Endothelial cell of umbilical vein (primary cell): ENCODE results near the gene PRIMPOL. TPM values are rescaled to one million over a fixed set of nuclear protein-coding genes. Genes with fewer than 3 reads are reported as not detected.
"Not testable (repeated sequence)": the region's sequence is repeated elsewhere in the genome, so short reads cannot be mapped to it uniquely, and the experiment has no call there.

Experiments used
- BruUV-seq: library from RNA; stranded (reverse); fragments of 400-500 nt; replicated peaks from 2 replicates; lab custom pipeline; 2021; lab: Mats Ljungman, UMichigan
- CTCF ChIA-PET: fragments of 300-600, 350-600 bp; sonication (Branson Sonifier 250); formaldehyde crosslinking; loops from one replicate; lab custom pipeline; 2021; ENCODE audit warnings: antibody characterized with exemption, inconsistent platforms; lab: Charles Lee
- POLR2A ChIA-PET: fragments of 300-600, 350-600 bp; sonication (Branson Sonifier 250); formaldehyde crosslinking; loops from one replicate; lab custom pipeline; 2021; ENCODE audit warnings: antibody characterized with exemption, inconsistent platforms; lab: Charles Lee
- DNase-seq: peaks from one replicate; pipeline ENCODE4 v3.0.0-alpha.2; 2011; ENCODE audit warnings: low read depth, low spot score
- FAIRE-seq: peaks from 2 replicates; lab custom pipeline; 2011; peaks lifted over from hg19 to GRCh38; lab: Jason Lieb, UNC
- H2AFZ ChIP-seq: 2 replicates; pipeline ENCODE4 v1.6.0; 2012; ENCODE audit warnings: low read depth, low read length, control low read depth, inconsistent platforms
- H3K27ac ChIP-seq: 2 replicates; pipeline ENCODE4 v1.5.1; 2011; ENCODE audit warnings: low read depth, mild to moderate bottlenecking, control low read depth, low read length, moderate library complexity; ENCODE audit not compliant: insufficient read depth
- H3K27me3 ChIP-seq, 2 experiments: 2 replicates each; pipeline versions ENCODE4 v1.6.0 to v1.6.1; 2011; ENCODE audit warnings: low read length in 2 of 2, mixed read lengths in 1 of 2; ENCODE audit not compliant: control insufficient read depth in 2 of 2, insufficient read depth in 2 of 2
- H3K36me3 ChIP-seq, 2 experiments: 2 replicates in 1 of 2; 3 replicates in 1 of 2; pipeline ENCODE4 v1.5.1; 2011; ENCODE audit warnings: low read length in 2 of 2, mild to moderate bottlenecking in 1 of 2, moderate library complexity in 1 of 2; ENCODE audit not compliant: control insufficient read depth in 2 of 2, insufficient read depth in 2 of 2; ENCODE audit errors: extremely low read depth in 1 of 2
- H3K4me1 ChIP-seq: 3 replicates; pipeline ENCODE4 v1.5.1; 2011; ENCODE audit warnings: mild to moderate bottlenecking, low read length; ENCODE audit not compliant: control insufficient read depth, insufficient read depth; ENCODE audit errors: extremely low read depth
- H3K4me2 ChIP-seq: 2 replicates; pipeline ENCODE4 v1.6.1; 2011; ENCODE audit warnings: low read length, control low read depth, mixed read lengths; ENCODE audit not compliant: insufficient read depth
- H3K4me3 ChIP-seq, 3 experiments: fragments of 200-600 bp in 1 of 3; sonication (generic), shearing (Covaris generic) in 1 of 3; replicated peaks in 1 of 3; 2 replicates each; pipeline ENCODE4 v1.5.1; 2011 to 2016; ENCODE audit warnings: control low read depth in 3 of 3, low read length in 3 of 3, mild to moderate bottlenecking in 2 of 3, inconsistent platforms in 1 of 3, low read depth in 1 of 3, moderate library complexity in 1 of 3; ENCODE audit not compliant: insufficient read depth in 1 of 3
- H3K79me2 ChIP-seq: 2 replicates; pipeline ENCODE4 v1.6.0; 2012; ENCODE audit warnings: low read length, inconsistent platforms; ENCODE audit not compliant: control insufficient read depth, insufficient read depth
- H3K9ac ChIP-seq: replicated peaks from 2 replicates; pipeline ENCODE3; 2011; ENCODE audit warnings: low read length, control low read depth; ENCODE audit not compliant: insufficient read depth; ENCODE audit errors: extremely low read depth
- H3K9me1 ChIP-seq: replicated peaks from 3 replicates; pipeline ENCODE4 v1.6.0; 2011; ENCODE audit warnings: mild to moderate bottlenecking, low read length; ENCODE audit not compliant: control insufficient read depth, insufficient read depth; ENCODE audit errors: extremely low read depth
- H3K9me3 ChIP-seq: replicated peaks from 2 replicates; pipeline ENCODE4 v1.5.1; 2012; ENCODE audit warnings: low read length, inconsistent platforms; ENCODE audit not compliant: control insufficient read depth, insufficient read depth
- H4K20me1 ChIP-seq: replicated peaks from 2 replicates; pipeline ENCODE3; 2011; ENCODE audit warnings: mild to moderate bottlenecking, low read length; ENCODE audit not compliant: control insufficient read depth, insufficient read depth; ENCODE audit errors: extremely low read depth
- EZH2 ChIP-seq: IDR thresholded peaks from 2 replicates; pipeline ENCODE4 v1.6.1; 2012; ENCODE audit warnings: borderline replicate concordance, low read depth, mild to moderate bottlenecking, moderate library complexity, low read length, inconsistent platforms; ENCODE audit not compliant: severe bottlenecking
- FOS ChIP-seq: IDR thresholded peaks from 2 replicates; pipeline ENCODE4 v1.6.1; 2011; ENCODE audit warnings: mild to moderate bottlenecking, low read length, moderate library complexity, borderline replicate concordance; ENCODE audit not compliant: insufficient read depth
- GATA2 ChIP-seq: IDR thresholded peaks from 2 replicates; pipeline ENCODE4 v1.7.0; 2011; ENCODE audit warnings: low read depth, mild to moderate bottlenecking, moderate library complexity, mixed read lengths, low read length; ENCODE audit not compliant: insufficient read length, insufficient read depth
- JUN ChIP-seq: IDR thresholded peaks from 2 replicates; pipeline ENCODE4 v1.6.1; 2011; ENCODE audit warnings: borderline replicate concordance, low read depth; ENCODE audit not compliant: insufficient read length, insufficient read depth
- MYC ChIP-seq: IDR thresholded peaks from one replicate; pipeline ENCODE4 v1.6.1; 2011; ENCODE audit warnings: mild to moderate bottlenecking, low read depth, low read length
- POLR2A ChIP-seq: IDR thresholded peaks from 2 replicates; pipeline ENCODE4 v1.6.1; 2012; ENCODE audit warnings: low read depth, mild to moderate bottlenecking, control low read depth, low read length
- POLR2AphosphoS5 ChIP-seq: IDR thresholded peaks from 2 replicates; pipeline ENCODE4 v1.6.1; 2012; ENCODE audit warnings: low read depth, mild to moderate bottlenecking, control low read depth, low read length, moderate library complexity; ENCODE audit not compliant: insufficient read depth
- dilution Hi-C: fragments of 300-500 bp; cut with MboI; formaldehyde crosslinking; loops from one replicate; pipeline ENCODE4 v1.15.0; 2019; ENCODE audit warnings: low sequenced_read_pairs; ENCODE audit not compliant: extremely low pct_ligation_motif_present
- intact Hi-C: fragments of 100-400 bp; cut with micrococcal nuclease; formaldehyde crosslinking; loops from one replicate; pipeline ENCODE4 v1.10.0; 2022
- polyA plus RNA-seq, 4 experiments: library from polyadenylated mRNA; depleted of rRNA in 3 of 4; stranded (reverse) in 3 of 4; unstranded in 1 of 4; fragments of >200 nt; gene quantifications; 2 replicates each; pipeline versions ENCODE4 v1.2.1 to v1.2.3, GENCODE V29; 2011 to 2012; ENCODE audit warnings: missing spikeins in 1 of 4
- total RNA-seq: library from RNA; stranded (reverse); gene quantifications from 2 replicates; pipeline ENCODE4 v1.2.3, GENCODE V29; 2021
- TF ChIP-seq, protein P1 (sequence below): IDR thresholded peaks from 2 replicates; pipeline ENCODE4 v1.6.1; 2011; ENCODE audit not compliant: insufficient read depth, insufficient read length
- TF ChIP-seq, protein P2 (sequence below), 2 donors: IDR thresholded peaks; 1 replicate in 1 of 2; 2 replicates in 1 of 2; pipeline ENCODE4 v1.5.1; 2011; ENCODE audit warnings: low read length in 2 of 2, mild to moderate bottlenecking in 2 of 2, moderate library complexity in 2 of 2, control low read depth in 1 of 2, inconsistent platforms in 1 of 2, low read depth in 1 of 2; ENCODE audit not compliant: insufficient read depth in 1 of 2; ENCODE audit errors: extremely low read depth in 1 of 2

PRIMPOL gene
- total and polyA plus RNA-seq, 2 donors (not counting 3 experiments of a cell fraction or from before 2014, with no cell fraction given) = 5.9 to 11.1 TPM

DNA sequence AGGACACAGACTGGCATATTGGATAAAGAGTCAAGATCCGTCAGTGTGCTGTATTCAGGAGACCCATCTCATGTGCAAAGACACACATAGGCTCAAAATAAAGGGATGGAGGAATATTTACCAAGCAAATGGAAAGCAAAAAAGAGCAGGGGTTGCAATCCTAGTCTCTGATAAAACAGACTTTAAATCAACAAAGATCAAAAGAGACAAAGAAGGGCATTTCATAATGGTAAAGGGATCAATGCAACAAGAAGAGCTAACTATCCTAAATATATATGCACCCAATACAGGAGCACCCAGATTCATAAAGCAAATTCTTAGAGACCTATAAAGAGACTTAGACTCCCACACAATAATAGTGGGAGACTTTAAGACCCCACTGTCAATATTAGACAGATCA is 46.7 kb upstream of the PRIMPOL start:
- H2AFZ ChIP-seq, POLR2A ChIA-PET, DNase-seq, H3K4me2 ChIP-seq, H4K20me1 ChIP-seq, H3K36me3 ChIP-seq, intact Hi-C loops, FAIRE-seq, BruUV-seq, H3K9ac ChIP-seq, H3K9me3 ChIP-seq, dilution Hi-C loops, H3K9me1 ChIP-seq, H3K4me1 ChIP-seq, H3K4me3 ChIP-seq, H3K27me3 ChIP-seq, H3K79me2 ChIP-seq, H3K27ac ChIP-seq: not testable (repeated sequence)
- CTCF ChIA-PET = interaction anchor here (1.5 kb wide), 1 partner anchor 338 kb away, joined by 4 read pairs; no protein-coding TSS in a partner anchor

DNA sequence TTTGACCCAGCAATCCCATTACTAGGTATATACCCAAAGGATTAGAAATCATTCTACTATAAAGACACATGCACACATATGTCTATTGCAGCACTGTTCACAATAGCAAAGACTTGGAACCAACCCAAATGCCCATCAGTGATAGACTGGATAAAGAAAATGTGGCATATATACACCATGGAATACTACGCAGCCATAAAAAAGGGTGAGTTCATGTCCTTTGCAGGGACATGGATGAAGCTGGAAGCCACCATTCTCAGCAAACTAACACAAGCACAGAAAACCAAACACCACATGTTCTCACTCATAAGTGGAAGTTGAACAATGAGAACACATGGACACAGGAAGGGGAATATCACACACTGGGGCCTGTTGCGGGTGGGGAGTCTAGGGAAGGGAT is 42.1 kb upstream of the PRIMPOL start:
- dilution Hi-C loops, DNase-seq, H3K4me1 ChIP-seq, H3K9me1 ChIP-seq, POLR2A ChIA-PET, CTCF ChIA-PET, H4K20me1 ChIP-seq, H2AFZ ChIP-seq, H3K4me3 ChIP-seq, H3K4me2 ChIP-seq, H3K9me3 ChIP-seq, H3K27ac ChIP-seq, H3K36me3 ChIP-seq, H3K27me3 ChIP-seq, intact Hi-C loops, H3K9ac ChIP-seq, FAIRE-seq, BruUV-seq, H3K79me2 ChIP-seq: not testable (repeated sequence)

DNA sequence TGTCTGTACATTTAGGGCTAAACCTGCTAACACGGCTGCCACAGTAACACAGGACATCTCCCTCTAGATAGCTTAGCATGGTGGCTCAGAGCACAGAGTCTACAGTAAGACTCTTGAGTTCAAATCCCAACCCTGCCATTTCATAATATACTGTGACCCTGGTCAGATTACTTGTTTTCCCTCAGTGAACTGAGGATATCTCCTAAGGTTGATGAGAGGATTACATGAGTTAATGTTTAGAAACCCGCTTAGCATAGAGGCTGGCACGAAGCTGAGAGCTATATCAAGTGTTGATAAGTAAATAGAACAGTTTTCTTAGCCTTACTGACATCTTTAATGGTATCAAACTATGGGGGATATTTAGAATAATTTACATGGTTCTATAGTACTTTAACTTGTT is 37.5 kb upstream of the PRIMPOL start:
- ChIA-PET CTCF (interaction anchor here (1.2 kb wide), 1 partner anchor 15 kb away, joined by 3 read pairs; no protein-coding TSS in a partner anchor), POLR2A (no interaction called here)
- Histone ChIP-seq H3K79me2 (no peaks in the 10 kb centered on the region), H3K36me3 (no peaks in the 10 kb centered on the region), H3K4me3 (no peak overlapping the region), H3K4me2 (no peak overlapping the region), H3K27me3 (no peaks in the 10 kb centered on the region), H3K4me1 (no peaks in the 10 kb centered on the region), H3K9ac (no peak overlapping the region), H3K27ac (no peak overlapping the region), H3K9me3 (no peaks in the 10 kb centered on the region), H2AFZ (no peak overlapping the region), H3K9me1 (no peaks in the 10 kb centered on the region), H4K20me1 (no peaks in the 10 kb centered on the region)
- no TSS peak for BruUV-seq
- dilution Hi-C loops (no loop called here), intact Hi-C loops (no loop called here)
- TF ChIP-seq MYC (no peak), FOS (no peak), GATA2 (no peak), EZH2 (no peak), JUN (no peak), POLR2AphosphoS5 (no peak), POLR2A (no peak)
- TF ChIP-seq, protein P1, sequence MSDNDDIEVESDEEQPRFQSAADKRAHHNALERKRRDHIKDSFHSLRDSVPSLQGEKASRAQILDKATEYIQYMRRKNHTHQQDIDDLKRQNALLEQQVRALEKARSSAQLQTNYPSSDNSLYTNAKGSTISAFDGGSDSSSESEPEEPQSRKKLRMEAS = no peak
- TF ChIP-seq, protein P2, sequence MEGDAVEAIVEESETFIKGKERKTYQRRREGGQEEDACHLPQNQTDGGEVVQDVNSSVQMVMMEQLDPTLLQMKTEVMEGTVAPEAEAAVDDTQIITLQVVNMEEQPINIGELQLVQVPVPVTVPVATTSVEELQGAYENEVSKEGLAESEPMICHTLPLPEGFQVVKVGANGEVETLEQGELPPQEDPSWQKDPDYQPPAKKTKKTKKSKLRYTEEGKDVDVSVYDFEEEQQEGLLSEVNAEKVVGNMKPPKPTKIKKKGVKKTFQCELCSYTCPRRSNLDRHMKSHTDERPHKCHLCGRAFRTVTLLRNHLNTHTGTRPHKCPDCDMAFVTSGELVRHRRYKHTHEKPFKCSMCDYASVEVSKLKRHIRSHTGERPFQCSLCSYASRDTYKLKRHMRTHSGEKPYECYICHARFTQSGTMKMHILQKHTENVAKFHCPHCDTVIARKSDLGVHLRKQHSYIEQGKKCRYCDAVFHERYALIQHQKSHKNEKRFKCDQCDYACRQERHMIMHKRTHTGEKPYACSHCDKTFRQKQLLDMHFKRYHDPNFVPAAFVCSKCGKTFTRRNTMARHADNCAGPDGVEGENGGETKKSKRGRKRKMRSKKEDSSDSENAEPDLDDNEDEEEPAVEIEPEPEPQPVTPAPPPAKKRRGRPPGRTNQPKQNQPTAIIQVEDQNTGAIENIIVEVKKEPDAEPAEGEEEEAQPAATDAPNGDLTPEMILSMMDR (IDR thresholded peaks at IDR 0.05; ENCODE audit: extremely low read depth in 1 of 2, insufficient read depth in 1 of 2, low read depth in 1 of 2, low read length in 2 of 2) = no peak
- no peak for DNase-seq
- FAIRE-seq = no peak
